ENCODE results near the gene GMPPA. TPM values are rescaled to one million over a fixed set of nuclear protein-coding genes. Genes with fewer than 3 reads are reported as not detected.

The GMPPA gene
- total and polyA plus RNA-seq, 9 of the 15 experiments (the other 6 are each of a cell fraction or from before 2014, with no cell fraction given), result 7.0 to 101 (median 66.7) TPM

DNA sequence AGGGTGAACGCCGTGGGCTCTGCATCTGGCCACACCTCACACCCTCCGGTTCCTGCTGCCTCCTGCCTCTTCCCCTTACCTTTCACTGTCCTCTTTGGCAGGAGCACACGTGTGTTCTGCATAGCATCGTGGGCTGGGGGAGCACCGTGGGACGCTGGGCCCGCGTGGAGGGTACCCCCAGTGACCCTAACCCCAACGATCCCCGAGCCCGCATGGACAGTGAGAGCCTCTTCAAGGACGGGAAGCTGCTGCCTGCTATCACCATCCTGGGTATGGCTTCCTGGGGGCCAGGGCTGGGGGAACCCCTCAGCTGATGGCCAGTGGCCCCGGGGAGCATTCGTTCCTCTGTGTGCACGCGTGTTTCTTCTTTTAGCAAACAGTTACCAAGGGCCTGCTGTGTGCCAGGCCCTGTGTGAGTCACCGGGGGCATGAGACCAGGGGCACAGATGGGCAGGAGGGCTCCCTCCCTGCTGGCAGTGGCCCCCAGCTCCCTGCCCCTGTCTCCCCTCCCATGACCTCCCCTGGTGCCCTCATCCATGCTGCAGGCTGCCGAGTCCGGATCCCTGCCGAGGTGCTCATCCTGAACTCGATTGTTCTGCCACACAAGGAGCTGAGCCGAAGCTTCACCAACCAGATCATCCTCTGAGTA is 7.6 kb downstream of the GMPPA start:
- in situ Hi-C loops (cut with MboI), result no loop called here
- no peaks in the 10 kb centered on the region for H3K9me1 ChIP-seq (ENCODE audit: control insufficient read depth, insufficient read depth, low read length)
- no peaks in the 10 kb centered on the region for H3K27me3 ChIP-seq (ENCODE audit: control insufficient read depth in 2 of 2, insufficient read depth in 2 of 2, low read length in 2 of 2)
- no peak for FAIRE-seq
- H3K4me2 ChIP-seq (ENCODE audit: insufficient read depth, low read length), result no peak overlapping the region
- no peak for DNase-seq (ENCODE audit: extremely low read depth in 1 of 4, low spot score in 3 of 4)
- H3K36me3 ChIP-seq (ENCODE audit: control insufficient read depth, insufficient read depth, low read length), result peaks cover 50% of the 10 kb centered on the region; the same call in 2 of the 3 replicates
- H2AFZ ChIP-seq (ENCODE audit: low read depth, low read length), result no peak overlapping the region
- intact Hi-C loops (cut with micrococcal nuclease), result no loop called here
- peak; percentile 31; the same call in 1 of the 2 replicates for TF ChIP-seq RBFOX2 (IDR thresholded peaks at IDR 0.05; ENCODE audit: low read depth, low read length)
- TF ChIP-seq CREBBP (IDR thresholded peaks at IDR 0.05; ENCODE audit: low read depth, low read length), result no peak
- H3K4me1 ChIP-seq (replicated peaks in 1 of 2; ENCODE audit: control insufficient read depth in 2 of 2, insufficient read depth in 2 of 2, low read length in 2 of 2), result peaks cover 53 to 75% of the 10 kb centered on the region in 2 experiments
- no peaks in the 10 kb centered on the region for H3K9me3 ChIP-seq (replicated peaks; ENCODE audit: control insufficient read depth, insufficient read depth, low read depth, low read length)
- H3K9ac ChIP-seq (ENCODE audit: insufficient read depth in 1 of 2, low read depth in 2 of 2, low read length in 2 of 2), result peak overlapping the region in 1 of 2 experiments; percentile 71; a peak in 2 of 4 replicates
- H4K20me1 ChIP-seq (replicated peaks; ENCODE audit: control insufficient read depth, insufficient read depth, low read length), result no peaks in the 10 kb centered on the region
- no peak overlapping the region for H3K27ac ChIP-seq (ENCODE audit: extremely low read depth, low read depth, low read length)
- no peak for ATAC-seq
- H3K79me2 ChIP-seq (ENCODE audit: control insufficient read depth, insufficient read depth, low read length), result peaks cover 19% of the 10 kb centered on the region
- ChIA-PET POLR2A (interaction anchor here (1.3 kb wide), 1 partner anchor 12 kb away, joined by 3 read pairs; no protein-coding TSS in a partner anchor), CTCF (ENCODE audit: low intra/inter-chr PET ratio) (no interaction called here)
- H3K4me3 ChIP-seq, result no peak overlapping the region
- WGBS (ENCODE audit: insufficient coverage, low coverage, missing lambda C conversion rate), result 91% methylated on average over 15 of the region's 23 CpGs
- TSS peak; percentile 33 for BruUV-seq (replicated peaks)

DNA sequence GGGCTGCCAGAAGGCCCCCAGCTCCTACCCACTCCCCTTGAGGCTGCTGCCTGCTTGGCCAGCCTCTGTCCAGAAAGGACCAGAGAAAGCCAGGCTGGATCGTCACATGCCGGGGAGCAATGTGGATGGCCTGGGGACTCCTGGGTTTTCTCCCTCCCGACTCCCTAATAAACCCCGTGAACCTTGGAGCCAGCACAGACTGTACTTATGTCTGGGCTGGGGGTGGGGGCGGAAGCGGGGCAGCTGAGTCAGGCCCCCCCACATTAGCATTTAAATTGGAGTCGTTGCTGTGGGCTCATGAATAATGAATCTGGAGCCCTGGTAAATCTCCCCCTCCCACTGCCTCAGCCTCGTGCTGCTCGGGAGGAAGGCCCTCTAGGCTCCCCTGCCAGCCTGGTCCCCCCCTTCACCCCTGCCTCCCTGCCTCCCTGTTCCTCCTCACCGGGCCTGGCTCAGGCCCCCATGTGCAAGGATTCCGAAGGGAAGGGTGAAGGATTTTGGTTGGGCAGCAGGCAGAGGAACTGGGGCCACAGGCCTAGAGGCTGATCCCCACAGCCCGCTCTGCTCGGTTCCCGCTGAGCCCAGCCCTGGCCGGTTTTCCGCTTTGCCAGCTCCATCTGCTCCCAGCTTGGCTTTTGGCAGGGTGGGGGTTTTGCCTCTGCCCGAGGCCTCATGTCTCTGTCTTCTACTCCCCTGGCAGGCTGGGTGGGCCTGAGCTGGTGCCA is 8.3 kb downstream of the GMPPA start:
- ChIA-PET CTCF (ENCODE audit: low intra/inter-chr PET ratio) (no interaction called here), POLR2A (interaction anchor here (1.3 to 3.4 kb wide), 3 partner anchors 7 to 13 kb away, joined by 3 to 37 read pairs (median 7); partner anchors contain the start of gene GMPPA)
- H3K9ac ChIP-seq (ENCODE audit: insufficient read depth in 1 of 2, low read depth in 2 of 2, low read length in 2 of 2), result peak overlapping the region in 1 of 2 experiments; percentile 53; a peak in 2 of 4 replicates
- no peak for ATAC-seq
- peaks cover 50% of the 10 kb centered on the region; the same call in 2 of the 3 replicates for H3K36me3 ChIP-seq (ENCODE audit: control insufficient read depth, insufficient read depth, low read length)
- no peak for FAIRE-seq
- no peak overlapping the region for H3K4me2 ChIP-seq (ENCODE audit: insufficient read depth, low read length)
- in situ Hi-C loops (cut with MboI) (no loop called here), intact Hi-C loops (cut with micrococcal nuclease) (no loop called here)
- H2AFZ ChIP-seq (ENCODE audit: low read depth, low read length), result no peak overlapping the region
- H3K9me1 ChIP-seq (ENCODE audit: control insufficient read depth, insufficient read depth, low read length), result no peaks in the 10 kb centered on the region
- H3K4me1 ChIP-seq (replicated peaks in 1 of 2; ENCODE audit: control insufficient read depth in 2 of 2, insufficient read depth in 2 of 2, low read length in 2 of 2), result peaks cover 53 to 75% of the 10 kb centered on the region in 2 experiments
- H3K27me3 ChIP-seq (ENCODE audit: control insufficient read depth in 2 of 2, insufficient read depth in 2 of 2, low read length in 2 of 2), result no peaks in the 10 kb centered on the region
- H3K79me2 ChIP-seq (ENCODE audit: control insufficient read depth, insufficient read depth, low read length), result peaks cover 13% of the 10 kb centered on the region
- H3K9me3 ChIP-seq (replicated peaks; ENCODE audit: control insufficient read depth, insufficient read depth, low read depth, low read length), result no peaks in the 10 kb centered on the region
- no peak overlapping the region for H3K4me3 ChIP-seq
- BruUV-seq (replicated peaks), result no TSS peak
- H3K27ac ChIP-seq (ENCODE audit: extremely low read depth, low read depth, low read length), result no peak overlapping the region
- WGBS (ENCODE audit: insufficient coverage, low coverage, missing lambda C conversion rate), result 85% methylated on average over 12 of the region's 17 CpGs
- no peaks in the 10 kb centered on the region for H4K20me1 ChIP-seq (replicated peaks; ENCODE audit: control insufficient read depth, insufficient read depth, low read length)
- no peak for DNase-seq (ENCODE audit: extremely low read depth in 1 of 4, low spot score in 3 of 4)
- TF ChIP-seq SNIP1 (IDR thresholded peaks at IDR 0.05; ENCODE audit: low read depth), result no peak
- no peak for TF ChIP-seq ERF (CRISPR knock-in tag; IDR thresholded peaks at IDR 0.05)
- no peak for TF ChIP-seq POLR3A (IDR thresholded peaks at IDR 0.05; ENCODE audit: borderline replicate concordance, extremely low read depth, insufficient read depth, insufficient read length)
- 0 out of 2 replicates have a peak, but pooled peaks have one; percentile 23 for TF ChIP-seq POLR2G (IDR thresholded peaks at IDR 0.05; ENCODE audit: low read depth, low read length)
- TF ChIP-seq ZNF232 (CRISPR knock-in tag; IDR thresholded peaks at IDR 0.05), result no peak
- TF ChIP-seq ZNF717 (CRISPR knock-in tag; IDR thresholded peaks at IDR 0.05), result no peak
- peak; percentile 8; the same call in 1 of the 2 replicates for TF ChIP-seq RBFOX2 (IDR thresholded peaks at IDR 0.05; ENCODE audit: low read depth, low read length)
- TF ChIP-seq, protein P1, sequence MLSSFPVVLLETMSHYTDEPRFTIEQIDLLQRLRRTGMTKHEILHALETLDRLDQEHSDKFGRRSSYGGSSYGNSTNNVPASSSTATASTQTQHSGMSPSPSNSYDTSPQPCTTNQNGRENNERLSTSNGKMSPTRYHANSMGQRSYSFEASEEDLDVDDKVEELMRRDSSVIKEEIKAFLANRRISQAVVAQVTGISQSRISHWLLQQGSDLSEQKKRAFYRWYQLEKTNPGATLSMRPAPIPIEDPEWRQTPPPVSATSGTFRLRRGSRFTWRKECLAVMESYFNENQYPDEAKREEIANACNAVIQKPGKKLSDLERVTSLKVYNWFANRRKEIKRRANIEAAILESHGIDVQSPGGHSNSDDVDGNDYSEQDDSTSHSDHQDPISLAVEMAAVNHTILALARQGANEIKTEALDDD (IDR thresholded peaks at IDR 0.05), result no peak
- no peak for TF ChIP-seq FOXJ3 (CRISPR knock-in tag; IDR thresholded peaks at IDR 0.05)
- no peak for TF ChIP-seq C11orf30 (IDR thresholded peaks at IDR 0.05; ENCODE audit: low read depth)
- TF ChIP-seq DACH1 (IDR thresholded peaks at IDR 0.05; ENCODE audit: partially characterized antibody), result no peak
- no peak for TF ChIP-seq SLC30A9 (CRISPR knock-in tag; IDR thresholded peaks at IDR 0.05)

Measured in K562 (cell line).